Bronchial epithelial cell (primary cell): Measurements from ENCODE around the gene EEF2K. TPM values are rescaled to one million over a fixed set of nuclear protein-coding genes. Genes with fewer than 3 reads are reported as not detected.

Source experiments
- DNase-seq: peaks from one replicate; pipeline ENCODE4 v3.0.0-alpha.2; 2010; ENCODE audit warnings: low read depth
- FAIRE-seq: peaks from 2 replicates; lab custom pipeline; 2011; peaks lifted over from hg19 to GRCh38; lab: Jason Lieb, UNC
- H3K27me3 ChIP-seq: 2 replicates; pipeline ENCODE4 v1.5.1; 2011; ENCODE audit warnings: low read length; ENCODE audit not compliant: control insufficient read depth, insufficient read depth
- H3K36me3 ChIP-seq: 2 replicates; pipeline ENCODE4 v1.5.1; 2011; ENCODE audit warnings: low read length; ENCODE audit not compliant: control insufficient read depth, insufficient read depth
- H3K4me3 ChIP-seq: 2 replicates; pipeline ENCODE4 v1.5.1; 2011; ENCODE audit warnings: mild to moderate bottlenecking, low read depth, low read length, control low read depth
- CTCF ChIP-seq: IDR thresholded peaks from 2 replicates; pipeline ENCODE4 v1.5.1; 2011; ENCODE audit warnings: mild to moderate bottlenecking, moderate library complexity, low read length, control low read depth, inconsistent platforms; ENCODE audit not compliant: insufficient read depth, severe bottlenecking
- total RNA-seq: library from RNA; depleted of rRNA; stranded (reverse); fragments of >200 nt; gene quantifications from 2 replicates; pipeline ENCODE4 v1.2.1, GENCODE V29; 2014

EEF2K gene
- total RNA-seq, 1 donor from 2014 or later = 6.3 TPM

- peaks cover 35% of the 10 kb centered on the region for H3K36me3 ChIP-seq
- no peak for DNase-seq
- TF ChIP-seq CTCF = no peak
Measured at GRCh38 chr16:22317625-22318024, 111.5 kb downstream of the EEF2K start.

GRCh38 chr16:22318690-22319358 lies 112.7 kb downstream of the EEF2K start:
- FAIRE-seq = no peak
- no peaks in the 10 kb centered on the region for H3K27me3 ChIP-seq
- no peak overlapping the region for H3K4me3 ChIP-seq
- H3K36me3 ChIP-seq = peaks cover 39% of the 10 kb centered on the region
- peak; percentile 22 for DNase-seq
- peak; percentile 67 for TF ChIP-seq CTCF

More at GRCh38 chr16:22317625-22318024, 111.5 kb downstream of the EEF2K start:
- FAIRE-seq = no peak
- Histone ChIP-seq H3K27me3 (no peaks in the 10 kb centered on the region), H3K4me3 (no peak overlapping the region)

GRCh38 chr16:22320572-22321339 lies 114.7 kb downstream of the EEF2K start:
- DNase-seq (no peak), FAIRE-seq (peak; percentile 55)
- H3K4me3 ChIP-seq = no peak overlapping the region
- peaks cover 54% of the 10 kb centered on the region for H3K36me3 ChIP-seq
- no peaks in the 10 kb centered on the region for H3K27me3 ChIP-seq
- TF ChIP-seq CTCF = no peak

GRCh38 chr16:22321340-22322001 lies 115.4 kb downstream of the EEF2K start:
- DNase-seq (peak; percentile 66), FAIRE-seq (peak; percentile 82)
- TF ChIP-seq CTCF = peak; percentile 77
- H3K36me3 ChIP-seq = peaks cover 53% of the 10 kb centered on the region
- H3K27me3 ChIP-seq = no peaks in the 10 kb centered on the region
- H3K4me3 ChIP-seq = no peak overlapping the region

- peaks cover 53% of the 10 kb centered on the region for H3K36me3 ChIP-seq
- no peak for FAIRE-seq
Measured at GRCh38 chr16:22322021-22322471, 116.0 kb downstream of the EEF2K start.

More at GRCh38 chr16:22322021-22322471, 116.0 kb downstream of the EEF2K start:
- no peak for TF ChIP-seq CTCF
- Histone ChIP-seq H3K27me3 (no peaks in the 10 kb centered on the region), H3K4me3 (no peak overlapping the region)
- DNase-seq = no peak
